SK-N-SH (cell line): ENCODE data around the gene KCNK4. TPM values are rescaled to one million over a fixed set of nuclear protein-coding genes. Genes with fewer than 3 reads are reported as not detected.

Experiments used
- CTCF ChIA-PET: fragments of 300-600, 350-600 bp; formaldehyde crosslinking; extraction: SDS; loops from one replicate; lab custom pipeline; 2021; lab: Yijun Ruan, JAX
- POLR2A ChIA-PET: fragments of 350-600 bp; sonication (Branson Sonifier 250); formaldehyde crosslinking; extraction: SDS; loops from one replicate; lab custom pipeline; 2020; ENCODE audit warnings: antibody characterized with exemption, inconsistent platforms; lab: Yijun Ruan, JAX
- DNase-seq: peaks from one replicate; pipeline ENCODE4 v3.0.0; 2012
- H2AFZ ChIP-seq: fragments of 200-600 bp; sonication (generic); 2 replicates; pipeline ENCODE4 v1.8.1; 2016; ENCODE audit warnings: antibody characterized with exemption, mild to moderate bottlenecking, low read depth
- H3F3A ChIP-seq: fragments of 200-600 bp; sonication (generic); replicated peaks from 2 replicates; pipeline ENCODE3; 2016; ENCODE audit warnings: antibody characterized with exemption, mild to moderate bottlenecking; ENCODE audit not compliant: insufficient read depth
- H3K27ac ChIP-seq, 2 experiments: fragments of 200-500 bp in 1 of 2; fragments of 200-600 bp in 1 of 2; sonication (Bioruptor generic) in 1 of 2; sonication (generic), shearing (Covaris generic) in 1 of 2; 2 replicates each; pipeline versions ENCODE4 v1.5.1 to v1.6.1; 2014 to 2016; ENCODE audit warnings: low read depth in 2 of 2, inconsistent platforms in 1 of 2, low read length in 1 of 2, mild to moderate bottlenecking in 1 of 2, mixed read lengths in 1 of 2
- H3K27me3 ChIP-seq: fragments of 200-600 bp; sonication (generic), shearing (Covaris generic); 2 replicates; pipeline ENCODE4 v1.6.1; 2016; ENCODE audit warnings: mixed run types; ENCODE audit not compliant: insufficient read depth
- H3K36me3 ChIP-seq, 2 experiments: fragments of 200-500 bp in 1 of 2; fragments of 200-600 bp in 1 of 2; sonication (Bioruptor generic) in 1 of 2; sonication (generic) in 1 of 2; replicated peaks in 1 of 2; 2 replicates each; pipeline versions ENCODE3 to v1.5.1; 2014 to 2016; ENCODE audit warnings: low read length in 1 of 2, mild to moderate bottlenecking in 1 of 2; ENCODE audit not compliant: insufficient read depth in 2 of 2, control insufficient read depth in 1 of 2
- H3K4me1 ChIP-seq, 2 experiments: fragments of 200-500 bp in 1 of 2; fragments of 200-600 bp in 1 of 2; sonication (Bioruptor generic) in 1 of 2; sonication (generic), shearing (Covaris generic) in 1 of 2; 2 replicates each; pipeline versions ENCODE4 v1.5.1 to v1.6.1; 2014 to 2016; ENCODE audit warnings: low read depth in 1 of 2, low read length in 1 of 2, mixed run types in 1 of 2; ENCODE audit not compliant: insufficient read depth in 2 of 2, control insufficient read depth in 1 of 2
- H3K4me2 ChIP-seq: fragments of 200-600 bp; sonication (generic), shearing (Covaris generic); 2 replicates; pipeline ENCODE4 v1.6.1; 2017; ENCODE audit warnings: mixed run types
- H3K4me3 ChIP-seq, 2 experiments: fragments of 200-500 bp in 1 of 2; fragments of 200-600 bp in 1 of 2; sonication (Bioruptor generic) in 1 of 2; sonication (generic), shearing (Covaris generic) in 1 of 2; 2 replicates each; pipeline versions ENCODE4 v1.5.1 to v1.8.1; 2014 to 2016; ENCODE audit warnings: low read depth in 2 of 2, inconsistent platforms in 1 of 2, low read length in 1 of 2, mild to moderate bottlenecking in 1 of 2, mixed read lengths in 1 of 2, moderate library complexity in 1 of 2
- H3K79me2 ChIP-seq: fragments of 200-600 bp; sonication (generic); 2 replicates; pipeline ENCODE4 v1.8.1; 2017; ENCODE audit warnings: mild to moderate bottlenecking; ENCODE audit not compliant: insufficient read depth
- H3K9ac ChIP-seq: fragments of 200-600 bp; sonication (generic); 2 replicates; pipeline ENCODE4 v1.6.1; 2017; ENCODE audit warnings: mixed run types
- H3K9me2 ChIP-seq: fragments of 200-600 bp; sonication (generic); 2 replicates; pipeline ENCODE4 v1.6.1; 2017; ENCODE audit warnings: mixed run types
- H3K9me3 ChIP-seq: fragments of 200-600 bp; sonication (generic); 2 replicates; pipeline ENCODE4 v1.6.1; 2017; ENCODE audit warnings: mixed run types, mild to moderate bottlenecking, moderate library complexity
- H4K20me1 ChIP-seq: fragments of 200-600 bp; sonication (generic); 2 replicates; pipeline ENCODE4 v1.6.1; 2017; ENCODE audit warnings: mild to moderate bottlenecking, mixed run types; ENCODE audit not compliant: insufficient read depth
- CHD2 ChIP-seq: fragments of 150-350 bp; IDR thresholded peaks from 2 replicates; pipeline ENCODE4 v1.6.1; 2018; ENCODE audit warnings: low read length; ENCODE audit not compliant: partially characterized antibody
- ELF1 ChIP-seq: IDR thresholded peaks from 2 replicates; pipeline ENCODE4 v1.4.0; 2012
- EP300 ChIP-seq, 2 experiments: IDR thresholded peaks; 2 replicates each; pipeline versions ENCODE4 v1.4.0 to v1.6.1; 2012; ENCODE audit warnings: borderline replicate concordance in 1 of 2, low read depth in 1 of 2, low read length in 1 of 2
- FOSL2 ChIP-seq: IDR thresholded peaks from 2 replicates; pipeline ENCODE4 v1.4.0; 2012; ENCODE audit warnings: low read depth, mild to moderate bottlenecking, moderate library complexity, borderline replicate concordance
- FOXJ3 ChIP-seq: sonication (generic); formaldehyde crosslinking; IDR thresholded peaks from 2 replicates; pipeline ENCODE4 v1.5.1; 2020; ENCODE audit warnings: mild to moderate bottlenecking, missing genetic modification reagents
- FOXM1 ChIP-seq: IDR thresholded peaks from 2 replicates; pipeline ENCODE4 v1.4.0; 2012; ENCODE audit warnings: low read depth, mild to moderate bottlenecking
- GATA2 ChIP-seq: sonication (generic); formaldehyde crosslinking; IDR thresholded peaks from 2 replicates; pipeline ENCODE4 v1.5.0; 2020; ENCODE audit warnings: mild to moderate bottlenecking, missing genetic modification reagents
- JUND ChIP-seq: IDR thresholded peaks from 2 replicates; pipeline ENCODE4 v1.4.0; 2012
- MXI1 ChIP-seq: IDR thresholded peaks from 2 replicates; pipeline ENCODE4 v1.6.1; 2012; ENCODE audit warnings: mild to moderate bottlenecking, low read depth, low read length, improper control_type of control experiment
- NRF1 ChIP-seq: IDR thresholded peaks from 2 replicates; pipeline ENCODE4 v1.6.1; 2012; ENCODE audit warnings: low read depth, mild to moderate bottlenecking, low read length
- REST ChIP-seq: IDR thresholded peaks from 2 replicates; pipeline ENCODE4 v1.6.1; 2012; ENCODE audit warnings: mild to moderate bottlenecking, low read depth, low read length, moderate library complexity
- TEAD4 ChIP-seq: IDR thresholded peaks from 2 replicates; pipeline ENCODE4 v1.4.0; 2012; ENCODE audit warnings: mild to moderate bottlenecking, borderline replicate concordance; ENCODE audit not compliant: insufficient read depth
- USF1 ChIP-seq: IDR thresholded peaks from 2 replicates; pipeline ENCODE4 v1.4.0; 2012; ENCODE audit warnings: low read depth, borderline replicate concordance
- WGBS: methylation state at CpG from one replicate; pipeline ENCODE4 v1.1.6; 2017; ENCODE audit warnings: low lambda C conversion rate; 5-methylcytosine and 5-hydroxymethylcytosine counted together
- polyA plus RNA-seq, 3 experiments: library from polyadenylated mRNA; depleted of rRNA; stranded (reverse); fragments of >200 nt; gene quantifications; 2 replicates each; pipeline ENCODE4 v1.2.3, GENCODE V29; 2012

KCNK4 gene
- polyA plus RNA-seq, 1 of the 3 experiments (the other 2 are of a cell fraction), result 0.16 TPM

- Histone ChIP-seq H3K9me2 (no peaks in the 10 kb centered on the region), H3K36me3 (peaks cover 0 to 20% of the 10 kb centered on the region in 2 experiments), H3K4me1 (peaks cover 0 to 7% of the 10 kb centered on the region in 2 experiments; a peak in 2 of 4 replicates), H3K9me3 (no peaks in the 10 kb centered on the region), H3K9ac (no peak overlapping the region), H3K4me3 (no peak overlapping the region), H3K27me3 (no peaks in the 10 kb centered on the region), H3K27ac (no peak overlapping the region; a peak in 1 of 4 replicates), H3K4me2 (no peak overlapping the region), H4K20me1 (no peaks in the 10 kb centered on the region), H2AFZ (no peak overlapping the region), H3K79me2 (peaks cover 27% of the 10 kb centered on the region), H3F3A (peaks cover 6% of the 10 kb centered on the region)
- CTCF ChIA-PET, result interaction anchor here (0.9 to 1.9 kb wide), 7 partner anchors 8 to 800 kb away, joined by 3 to 8 read pairs (median 4); partner anchors contain the start of genes CATSPERZ and ESRRA
- POLR2A ChIA-PET, result no interaction called here
- TF ChIP-seq USF1 (no peak), CHD2 (no peak), NRF1 (no peak), EP300 (IDR thresholded peaks at IDR 0.05; ENCODE audit: borderline replicate concordance in 1 of 2, low read depth in 1 of 2, low read length in 1 of 2) (no peak), FOXJ3 (CRISPR knock-in tag) (no peak), FOSL2 (no peak), REST (no peak), ELF1 (no peak)
- no peak for DNase-seq
- 95% methylated on average over 10 of the region's 10 CpGs for WGBS
Measured at GRCh38 chr11:64312947-64313346, 21.8 kb downstream of the KCNK4 start.

GRCh38 chr11:64313491-64314145 lies 22.5 kb downstream of the KCNK4 start:
- WGBS, result 85% methylated on average over 17 of the region's 18 CpGs
- Histone ChIP-seq H3K4me1 (peaks cover 0 to 7% of the 10 kb centered on the region in 2 experiments; a peak in 2 of 4 replicates), H4K20me1 (no peaks in the 10 kb centered on the region), H3F3A (peaks cover 6% of the 10 kb centered on the region), H3K27me3 (no peaks in the 10 kb centered on the region), H3K79me2 (peaks cover 31% of the 10 kb centered on the region), H3K36me3 (peaks cover 0 to 20% of the 10 kb centered on the region in 2 experiments), H3K27ac (no peak overlapping the region), H3K9ac (no peak overlapping the region), H3K9me3 (no peaks in the 10 kb centered on the region)
- POLR2A ChIA-PET, result no interaction called here
- no peak for DNase-seq
- no peak for TF ChIP-seq FOXM1
- no peak for TF ChIP-seq GATA2 (CRISPR knock-in tag)
- TF ChIP-seq JUND, result no peak
- no peak for TF ChIP-seq TEAD4
- no peak for TF ChIP-seq USF1
- no peak for TF ChIP-seq MXI1
- no peak for TF ChIP-seq NRF1
- TF ChIP-seq, all 33 proteins: peak for 0
- Histone ChIP-seq H3K9me2 (no peaks in the 10 kb centered on the region), H3K4me3 (no peak overlapping the region), H3K4me2 (no peak overlapping the region), H2AFZ (no peak overlapping the region)
- CTCF ChIA-PET, result interaction anchor here (0.7 to 1.9 kb wide), 5 partner anchors 9 to 799 kb away, joined by 3 to 8 read pairs (median 3); partner anchors contain the start of genes CATSPERZ and ESRRA
